Fibroblast of skin of scalp (primary cell): ENCODE results near the gene SH2D3C.

Experiments used
- DNase-seq: peaks from one replicate; pipeline ENCODE4 v3.0.0-alpha.2; 2013

The SH2D3C gene

DNA sequence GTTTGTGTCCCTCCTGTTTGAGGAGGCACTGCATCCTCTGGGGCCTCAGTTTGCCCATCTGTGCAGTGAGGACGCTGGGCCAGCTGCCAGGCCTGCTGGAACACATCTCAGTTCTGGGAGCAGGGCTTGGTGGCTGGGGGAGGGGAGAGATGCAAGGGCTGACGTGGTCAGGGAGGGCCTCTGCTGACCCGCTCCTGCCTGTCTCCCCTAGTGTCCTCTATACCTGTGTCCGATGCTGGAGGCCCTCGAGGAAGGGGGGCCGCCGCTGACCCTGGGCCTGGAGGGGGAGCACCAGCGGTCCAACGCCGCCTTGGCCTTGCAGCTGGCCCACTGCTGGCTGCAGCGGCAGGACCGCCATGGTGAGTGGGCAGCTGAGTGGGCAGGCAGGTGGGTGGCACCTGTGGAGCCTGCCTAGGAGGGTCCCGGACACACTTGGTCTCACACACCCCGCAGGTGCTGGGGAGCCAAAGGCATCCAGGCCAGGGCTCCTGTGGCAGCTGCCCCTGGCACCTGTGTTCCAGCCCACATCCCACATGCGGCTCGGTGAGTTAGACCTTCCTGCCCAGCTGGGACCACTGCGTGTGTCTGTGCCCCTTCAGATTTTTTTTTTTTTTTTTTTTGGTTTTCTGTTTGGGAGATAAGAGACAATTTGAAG, 30.0 kb upstream of the SH2D3C start:
- no peak for DNase-seq

GRCh38 chr9:127806871-127807270, 28.4 kb upstream of the SH2D3C start:
- no peak for DNase-seq

DNA sequence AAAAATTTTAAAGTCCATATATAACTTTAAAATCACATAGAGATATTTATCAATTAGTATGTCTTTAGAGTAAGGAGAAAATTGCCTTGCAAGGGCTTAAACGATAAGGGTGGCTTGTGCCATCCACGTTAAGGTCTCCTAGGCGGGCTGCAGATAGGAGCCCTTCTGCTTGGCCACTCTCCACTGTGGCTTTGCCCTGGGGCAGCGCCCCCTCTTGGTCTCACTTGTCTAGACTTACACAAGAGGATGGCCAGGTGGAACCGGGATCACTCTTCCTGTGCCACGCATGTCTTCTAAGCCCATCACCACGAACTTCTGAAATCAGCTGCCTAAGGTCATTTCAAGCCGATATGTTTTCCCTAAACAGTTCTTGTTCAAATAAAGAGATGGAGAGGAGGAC, 27.2 kb upstream of the SH2D3C start:
- DNase-seq, result peak; percentile 19

DNA sequence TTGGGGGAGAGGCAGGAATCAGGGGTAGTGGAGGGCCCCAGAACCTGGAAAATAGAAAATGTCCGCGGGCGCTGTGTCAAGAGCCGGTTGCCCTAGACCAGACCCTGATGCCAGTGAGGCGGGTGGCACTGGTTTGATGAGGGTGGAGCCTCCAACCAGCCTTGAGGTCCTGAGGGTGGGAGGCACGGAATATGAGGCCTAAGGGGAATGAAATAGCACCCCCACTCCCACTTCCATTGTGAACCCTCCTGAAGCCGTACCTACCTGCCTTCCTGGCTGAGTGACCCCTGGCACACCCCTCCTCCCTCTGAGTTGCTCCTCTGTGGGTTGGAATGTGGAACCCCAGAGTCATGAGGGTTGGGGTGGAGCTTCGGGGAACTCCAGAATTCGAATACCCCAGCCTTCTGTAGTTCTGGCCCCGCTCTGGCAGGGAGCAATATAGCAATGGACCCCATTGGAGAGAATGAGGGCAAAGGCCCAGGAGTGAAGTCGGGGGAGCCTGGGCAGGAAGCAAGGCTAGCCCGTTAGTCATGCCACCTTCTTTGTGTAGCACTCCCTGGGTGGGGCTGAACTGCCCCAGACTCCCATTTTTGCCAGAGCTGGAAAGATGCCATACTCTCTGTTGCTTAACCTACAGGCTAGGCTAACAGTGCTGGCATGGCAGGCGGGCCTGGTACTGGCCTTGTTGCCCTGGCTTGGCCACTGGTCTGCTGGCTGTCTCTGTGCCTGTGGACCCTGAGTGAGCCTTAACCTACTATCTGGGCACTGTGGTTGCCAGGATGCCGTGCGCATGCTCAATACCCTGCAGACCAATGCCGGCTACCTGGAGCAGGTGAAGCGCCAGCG, 25.3 kb upstream of the SH2D3C start:
- peak; percentile 49 for DNase-seq

GRCh38 chr9:127802576-127803443, 24.3 kb upstream of the SH2D3C start, which contains the start of gene FPGS:
FPGS (plus strand) TSS chr9:127802882; CDS start chr9:127802925, 43 bp downstream.
- peak; percentile 94 for DNase-seq

DNA sequence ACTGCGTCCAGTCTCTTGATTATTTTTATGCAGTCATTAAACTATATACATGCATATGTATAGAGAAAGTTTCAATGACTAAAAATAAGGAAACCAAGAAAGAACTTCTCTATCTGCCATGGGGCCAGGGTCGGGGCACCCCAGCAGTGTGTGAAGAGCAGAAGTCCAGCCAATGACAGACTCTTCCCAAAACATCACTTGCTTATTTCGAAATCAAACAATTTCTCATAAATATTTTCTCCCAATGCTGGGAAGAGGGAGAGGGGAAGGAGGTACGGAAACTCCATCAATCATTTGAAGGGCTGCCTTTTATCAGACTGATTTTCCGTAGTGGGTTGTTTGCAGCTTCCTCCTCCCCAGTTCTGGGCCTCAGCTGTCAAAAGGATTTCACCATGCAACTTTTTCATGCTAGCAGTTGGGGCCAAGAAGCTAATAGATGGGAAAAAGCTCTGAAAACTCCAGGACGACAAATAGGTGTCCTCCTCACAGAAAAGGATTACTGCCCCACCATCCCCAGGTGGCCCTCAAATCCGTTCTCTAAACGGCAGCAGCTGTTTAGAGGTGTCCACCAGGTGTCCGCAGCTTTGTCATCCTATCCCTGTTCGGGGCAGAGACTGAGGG, 23.6 kb upstream of the SH2D3C start:
- DNase-seq, result no peak

DNA sequence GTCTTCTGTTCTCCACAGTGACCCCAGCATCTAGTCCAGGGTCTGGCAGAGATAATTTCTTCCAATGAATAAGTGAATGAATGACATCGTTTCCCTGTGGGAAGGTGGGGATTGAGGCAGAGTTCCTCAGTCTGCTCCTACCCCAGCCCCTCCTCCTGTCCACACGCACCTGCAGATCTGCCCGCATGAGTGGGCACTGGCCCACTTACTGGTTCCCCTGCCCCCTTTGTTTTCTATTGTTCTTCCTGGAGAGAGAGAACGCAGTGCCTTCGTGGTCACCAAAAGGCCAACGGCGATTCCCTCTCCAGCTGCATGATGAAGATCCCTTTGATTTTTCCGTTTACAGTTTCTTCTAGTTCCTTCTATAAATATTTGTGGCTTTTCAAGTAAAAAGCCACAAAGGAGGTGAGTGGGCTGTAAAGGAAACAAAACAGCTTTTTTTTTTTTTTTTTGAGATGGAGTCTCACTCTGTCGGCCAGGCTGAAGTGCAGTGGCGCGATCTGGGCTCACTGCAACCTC, 18.4 kb upstream of the SH2D3C start:
- no peak for DNase-seq

DNA sequence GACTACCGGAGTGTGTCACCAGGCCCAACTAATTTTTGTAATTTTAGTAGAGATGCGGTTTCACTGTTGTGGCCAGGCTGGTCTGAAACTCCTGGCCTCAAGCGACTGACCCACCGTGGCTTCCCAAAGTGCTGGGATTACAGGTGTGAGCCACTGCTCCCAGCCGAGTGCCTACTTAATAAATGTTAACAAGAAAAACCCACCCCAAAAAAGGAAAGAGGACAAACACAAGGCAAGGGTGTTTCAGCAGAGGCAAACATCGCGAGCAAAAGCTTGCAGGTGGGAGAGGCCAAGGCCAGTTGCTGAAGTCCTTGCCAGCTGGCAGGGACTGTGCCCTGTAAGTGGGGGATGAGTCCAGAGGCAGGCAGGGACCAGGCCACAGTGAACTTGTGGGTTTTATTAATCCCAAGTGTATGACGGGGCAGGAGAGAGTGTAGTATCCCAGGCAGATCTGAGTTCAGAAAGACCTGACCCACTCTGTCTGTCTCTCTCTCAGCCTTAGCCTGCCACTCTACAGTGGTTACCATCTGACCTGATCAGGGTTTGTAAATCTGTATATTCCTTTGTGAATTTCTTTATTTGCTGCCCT, 17.9 kb upstream of the SH2D3C start:
- no peak for DNase-seq

DNA sequence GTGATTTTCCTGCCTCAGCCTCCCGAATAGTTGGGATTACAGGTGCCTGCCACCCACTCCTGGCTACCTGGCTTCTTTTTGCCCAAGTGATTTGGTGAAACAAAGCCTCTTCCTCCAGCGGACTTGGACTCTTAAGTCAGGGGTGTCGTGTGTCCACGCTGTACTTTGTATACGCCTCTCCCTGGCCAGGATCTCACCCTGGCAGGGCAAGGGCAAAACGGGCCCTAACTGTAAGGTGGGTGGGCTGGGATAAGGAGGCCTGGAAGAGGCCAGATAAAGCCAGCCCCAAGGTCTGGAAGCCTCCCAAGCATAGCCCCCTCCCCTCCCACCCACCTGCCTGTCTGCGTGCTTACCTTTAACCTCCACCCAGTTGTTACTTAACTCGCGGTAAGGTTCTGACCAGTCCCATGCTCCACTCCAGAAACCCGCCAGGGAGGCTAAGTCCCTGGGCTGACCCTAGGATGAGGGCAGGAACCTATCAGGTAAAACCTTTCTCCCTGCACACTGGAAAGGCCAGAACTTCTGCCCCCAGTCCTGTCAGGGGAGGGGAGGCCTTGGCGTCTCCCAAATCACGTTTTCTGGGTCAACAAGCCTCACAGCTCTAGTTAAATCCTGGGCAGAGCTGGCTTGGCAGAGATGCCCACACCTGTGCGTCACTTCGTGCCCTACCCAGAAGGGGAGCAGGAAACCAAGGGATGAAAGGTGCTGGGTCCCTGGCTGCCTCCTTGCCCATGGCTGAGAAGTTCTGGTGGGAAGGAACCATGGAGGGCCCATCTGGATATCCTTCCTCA, 15.7 kb upstream of the SH2D3C start:
- DNase-seq, result no peak

DNA sequence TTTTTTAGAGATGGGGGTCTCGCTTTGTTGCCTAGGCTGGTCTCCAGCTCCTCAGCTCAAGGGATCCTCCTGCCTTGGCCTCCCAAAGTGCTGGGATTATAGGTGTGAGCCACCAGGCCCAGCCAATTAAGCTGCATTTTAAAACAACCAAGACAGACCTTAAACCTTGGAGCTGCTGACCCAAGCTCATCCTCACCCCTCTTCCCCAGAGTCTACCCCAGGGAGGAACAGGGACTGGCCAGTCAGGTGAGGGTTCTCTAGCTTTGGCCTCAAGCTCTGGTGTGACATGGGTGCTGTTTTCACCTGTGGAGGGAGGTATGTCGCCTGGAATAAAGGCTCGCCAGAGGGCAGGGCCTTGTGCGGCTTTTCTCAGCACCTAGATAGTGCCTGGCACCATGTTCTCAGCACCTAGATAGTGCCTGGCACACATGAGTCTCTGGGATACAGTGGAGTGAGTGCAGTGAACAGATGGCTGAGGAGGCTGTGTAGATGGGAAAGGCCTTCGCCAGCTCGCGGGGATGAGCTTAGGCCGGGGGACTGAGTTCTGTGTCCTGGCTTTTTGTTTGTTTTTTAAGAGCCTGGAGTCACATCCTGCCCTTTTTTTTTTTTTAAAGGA, 14.7 kb upstream of the SH2D3C start:
- DNase-seq, result no peak

DNA sequence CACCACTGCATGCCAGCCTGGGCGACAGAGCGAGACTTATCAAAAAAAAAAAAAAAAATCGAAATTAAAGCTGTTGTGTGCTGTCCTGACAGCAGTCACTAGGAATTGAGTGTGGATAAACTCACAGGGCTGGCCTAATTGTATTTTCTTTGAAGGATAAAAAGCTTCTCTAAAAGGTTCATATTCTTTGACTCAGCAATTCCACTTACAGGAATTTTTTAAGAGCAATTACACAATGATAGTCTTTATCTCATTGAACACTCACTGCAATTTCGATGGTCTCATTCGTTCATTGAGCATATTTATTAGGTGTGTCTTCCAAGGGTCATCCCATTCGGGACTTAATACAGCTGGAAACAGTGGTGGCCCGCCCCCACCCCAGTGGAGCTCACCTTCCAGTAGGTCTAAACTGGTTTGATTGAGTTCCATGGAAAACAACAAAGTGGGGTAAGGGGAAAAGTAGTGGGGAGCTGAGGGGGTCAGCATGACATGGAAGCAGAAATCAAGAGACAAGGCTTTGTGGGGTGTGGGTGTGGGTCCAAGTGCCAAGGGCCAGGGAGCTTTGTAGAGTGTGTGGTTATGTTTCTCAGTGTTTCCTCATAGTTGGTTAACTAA, 14.1 kb upstream of the SH2D3C start:
- no peak for DNase-seq

DNA sequence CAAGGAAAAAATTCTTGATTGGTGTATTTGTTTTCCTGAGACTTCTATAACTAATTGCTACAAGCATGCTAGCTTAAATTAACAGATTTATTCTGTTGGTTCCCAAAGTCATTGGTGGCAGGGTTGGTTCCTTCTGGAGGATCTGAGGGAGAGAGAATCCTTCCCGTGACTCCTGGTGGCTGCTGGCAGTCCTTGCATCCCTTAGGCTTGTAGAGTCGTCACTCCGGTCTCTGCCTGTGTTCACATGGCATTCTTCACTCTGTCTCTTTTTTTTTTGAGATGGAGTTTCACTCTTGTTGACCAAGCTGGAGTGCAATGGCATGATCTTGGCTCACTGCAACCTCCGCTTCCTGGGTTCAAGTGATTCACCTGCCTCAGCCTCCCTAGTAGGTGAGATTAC, 12.6 kb upstream of the SH2D3C start:
- no peak for DNase-seq

DNA sequence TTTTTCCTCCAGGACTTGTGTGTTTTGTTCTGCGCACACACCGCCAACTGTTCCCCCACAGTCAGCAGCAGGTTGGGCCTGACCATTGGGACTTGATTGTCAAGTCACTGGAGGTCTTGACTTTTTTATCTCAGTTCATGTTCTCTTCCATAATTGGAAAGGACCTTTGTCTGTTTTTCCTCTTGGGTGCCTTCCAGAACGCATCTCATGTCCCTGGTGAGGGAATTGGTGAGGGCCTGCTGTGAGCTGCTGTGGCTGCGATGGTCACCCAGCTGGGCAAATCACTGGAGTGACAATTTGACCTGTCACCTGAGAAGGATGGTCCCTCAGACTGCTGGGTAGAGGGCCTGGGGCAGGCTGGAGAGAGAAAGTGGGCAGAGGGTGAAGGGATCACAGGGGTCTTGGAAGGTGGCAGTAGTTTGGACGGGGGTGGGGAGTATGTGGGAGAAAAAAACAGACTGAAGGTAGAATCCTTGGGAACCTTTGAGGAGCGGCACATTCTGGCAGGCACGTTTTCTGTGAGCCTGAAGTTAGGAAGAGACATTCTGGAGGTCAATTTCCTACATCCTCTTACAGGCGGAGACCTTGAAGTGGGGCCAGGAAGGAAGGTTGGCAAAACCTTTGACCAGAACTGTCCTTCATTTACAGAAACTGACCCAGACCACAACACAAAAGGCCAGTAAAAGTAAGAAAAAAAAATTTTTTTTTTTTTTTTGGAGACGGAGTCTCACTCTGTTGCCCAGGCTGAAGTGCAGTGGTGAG, 11.8 kb upstream of the SH2D3C start:
- DNase-seq, result no peak

DNA sequence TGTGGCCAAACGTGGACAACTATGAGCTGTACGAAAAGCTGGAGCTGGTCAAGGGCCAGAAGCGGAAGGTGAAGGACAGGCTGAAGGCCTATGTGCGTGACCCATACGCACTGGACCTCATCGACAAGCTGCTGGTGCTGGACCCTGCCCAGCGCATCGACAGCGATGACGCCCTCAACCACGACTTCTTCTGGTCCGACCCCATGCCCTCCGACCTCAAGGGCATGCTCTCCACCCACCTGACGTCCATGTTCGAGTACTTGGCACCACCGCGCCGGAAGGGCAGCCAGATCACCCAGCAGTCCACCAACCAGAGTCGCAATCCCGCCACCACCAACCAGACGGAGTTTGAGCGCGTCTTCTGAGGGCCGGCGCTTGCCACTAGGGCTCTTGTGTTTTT, 10.7 kb upstream of the SH2D3C start:
- no peak for DNase-seq

- DNase-seq, result no peak
These were observed 10.0 kb upstream of the SH2D3C start for GRCh38 chr9:127788337-127789011.

- no peak for DNase-seq
These were observed 8.3 kb upstream of the SH2D3C start for GRCh38 chr9:127786773-127787104.

DNA sequence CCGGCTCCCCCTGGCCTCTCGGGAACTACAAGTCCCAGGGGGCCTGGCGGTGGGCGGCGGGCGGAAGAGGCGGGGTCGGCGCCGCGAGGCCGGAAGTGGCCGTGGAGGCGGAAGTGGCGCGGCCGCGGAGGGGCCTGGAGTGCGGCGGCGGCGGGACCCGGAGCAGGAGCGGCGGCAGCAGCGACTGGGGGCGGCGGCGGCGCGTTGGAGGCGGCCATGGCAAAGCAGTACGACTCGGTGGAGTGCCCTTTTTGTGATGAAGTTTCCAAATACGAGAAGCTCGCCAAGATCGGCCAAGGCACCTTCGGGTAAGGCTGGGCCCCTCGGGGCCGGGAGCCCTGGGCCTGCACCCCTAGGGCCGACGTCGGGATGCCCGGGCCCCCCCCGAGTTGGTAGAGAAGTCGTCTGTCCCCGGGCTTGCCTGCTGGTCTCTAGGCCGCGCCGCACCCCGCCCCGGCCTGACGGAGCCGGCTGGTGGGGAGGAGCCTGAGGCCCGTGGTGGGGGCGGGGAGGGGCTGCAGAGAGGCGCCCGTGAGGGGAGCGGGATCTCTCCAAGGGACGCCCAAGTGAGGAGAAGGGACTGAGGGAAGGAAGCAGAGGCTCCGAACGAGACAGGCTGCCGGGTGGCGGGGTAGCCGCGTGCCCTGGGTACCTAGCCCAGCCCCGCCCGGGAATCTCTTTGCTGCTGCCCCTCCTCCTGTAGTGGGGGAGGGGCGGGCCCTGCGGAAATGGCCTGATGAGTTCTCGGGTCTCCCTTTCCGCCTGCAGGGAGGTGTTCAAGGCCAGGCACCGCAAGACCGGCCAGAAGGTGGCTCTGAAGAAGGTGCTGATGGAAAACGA, 7.7 kb upstream of the SH2D3C start, which contains the start of gene CDK9:
CDK9 (plus strand) TSS at position 102 of the 840 bp plus-strand sequence; CDS start at position 217, 115 bp downstream.
- peak; percentile 92 for DNase-seq
